Measurements from ENCODE around the gene RIT1.

Gene RIT1

DNA sequence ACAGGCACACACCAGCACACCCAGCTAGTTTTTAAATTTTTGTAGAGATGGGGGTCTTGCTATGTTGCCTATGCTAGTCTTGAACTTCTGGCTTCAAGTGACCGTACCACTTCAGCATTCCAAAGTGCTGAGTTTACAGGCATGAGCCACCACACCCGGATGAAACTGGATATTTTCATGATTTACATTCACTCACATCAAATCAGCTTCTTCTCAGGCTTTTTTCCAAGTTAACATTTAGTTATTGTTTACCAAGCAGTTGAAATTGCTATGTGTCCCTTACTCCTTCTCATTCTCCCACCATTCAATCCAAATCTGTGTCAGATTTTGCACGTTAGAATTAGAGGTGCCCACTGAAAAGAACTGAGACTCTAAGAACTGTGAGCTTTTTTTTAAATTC, 18.4 kb downstream of the RIT1 start:
- DNase-seq (ENCODE audit: low spot score), result no peak

GRCh38 chr1:155890251-155890650, 20.9 kb downstream of the RIT1 start:
- DNase-seq (ENCODE audit: low spot score), result no peak

- no peak for DNase-seq (ENCODE audit: low spot score)
Observed at GRCh38 chr1:155889566-155889965, 21.6 kb downstream of the RIT1 start.

DNA sequence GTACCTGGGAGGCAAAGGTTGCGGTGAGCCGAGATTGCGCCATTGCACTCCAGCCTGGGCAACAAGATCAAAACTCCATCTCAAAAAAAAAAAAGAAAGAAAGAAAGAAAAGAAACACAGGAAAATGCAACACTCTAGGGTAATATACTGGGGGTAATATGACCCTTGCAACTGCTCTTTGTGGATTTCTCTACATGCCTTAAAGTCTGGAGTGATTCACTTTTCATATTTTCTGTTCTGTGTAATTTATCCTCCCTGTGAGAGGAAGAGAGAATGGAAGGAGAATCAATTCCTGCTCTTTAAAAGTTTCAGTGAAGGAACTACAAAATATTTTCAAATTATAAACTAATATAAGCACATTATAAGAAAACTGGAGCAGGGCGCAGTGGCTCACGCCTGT, 22.7 kb downstream of the RIT1 start:
- no peak for DNase-seq (ENCODE audit: low spot score)

- no peak for DNase-seq (ENCODE audit: low spot score)
Observed at GRCh38 chr1:155884982-155885381, 26.2 kb downstream of the RIT1 start.

GRCh38 chr1:155884031-155884960, 26.9 kb downstream of the RIT1 start:
- DNase-seq (ENCODE audit: low spot score), result no peak

DNA sequence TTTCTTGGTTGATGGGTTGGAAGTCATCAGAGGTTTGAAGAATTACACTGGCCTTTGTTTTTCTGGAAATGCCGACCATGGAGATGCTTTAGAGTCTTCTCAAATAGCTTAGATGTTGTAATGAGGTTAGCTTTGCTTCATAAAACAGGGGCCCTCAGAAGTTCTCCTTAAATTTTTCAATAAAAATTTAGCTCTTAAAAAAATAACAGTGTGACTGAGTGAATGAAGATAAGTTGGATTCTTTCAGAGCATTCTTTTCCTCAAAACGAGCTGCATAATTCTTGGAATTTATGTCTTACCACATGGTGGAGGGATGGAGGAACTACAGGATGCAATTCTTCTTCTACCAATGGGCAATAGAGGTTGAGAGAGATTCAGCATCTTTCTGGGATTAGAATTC, 28.4 kb downstream of the RIT1 start:
- no peak for DNase-seq (ENCODE audit: low spot score)

DNA sequence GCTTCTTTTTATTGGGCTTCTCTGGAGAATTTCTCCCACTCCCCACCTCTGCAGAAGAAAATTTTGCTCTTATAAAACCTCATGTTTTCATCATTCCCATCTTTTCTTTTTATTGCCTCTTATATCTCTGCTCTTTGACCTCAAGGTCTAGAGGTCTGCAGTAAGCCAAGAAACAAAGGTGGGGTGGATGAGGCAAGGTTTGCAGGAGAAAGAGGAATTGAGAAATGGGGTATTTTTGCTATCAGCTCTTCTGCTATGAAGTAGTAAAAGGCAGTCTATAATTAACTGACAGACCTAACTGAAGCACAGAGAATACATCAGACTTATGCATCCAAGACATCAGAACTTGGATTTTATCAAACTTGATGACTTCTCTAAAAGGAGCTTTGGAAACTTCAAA, 28.9 kb downstream of the RIT1 start:
- DNase-seq (ENCODE audit: low spot score), result no peak

GRCh38 chr1:155880950-155881349, 30.2 kb downstream of the RIT1 start:
- DNase-seq (ENCODE audit: low spot score), result no peak

DNA sequence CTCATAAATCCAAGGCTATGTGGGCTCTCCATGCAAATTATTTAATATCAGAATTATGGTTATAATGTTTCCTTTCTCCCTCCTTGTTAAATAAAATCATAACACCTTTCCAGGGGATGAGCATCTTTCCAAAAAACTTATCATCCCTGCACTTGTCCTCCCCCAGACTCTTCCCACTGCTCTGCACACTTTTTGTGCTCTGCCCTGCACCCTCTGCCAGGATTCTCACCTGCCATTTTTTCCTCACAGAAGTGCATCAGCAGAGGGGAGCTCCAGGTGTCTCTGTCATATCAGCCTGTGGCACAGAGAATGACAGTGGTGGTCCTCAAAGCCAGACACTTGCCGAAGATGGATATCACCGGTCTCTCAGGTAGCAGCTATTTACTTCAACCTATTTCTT, 30.9 kb downstream of the RIT1 start:
- no peak for DNase-seq (ENCODE audit: low spot score)

DNA sequence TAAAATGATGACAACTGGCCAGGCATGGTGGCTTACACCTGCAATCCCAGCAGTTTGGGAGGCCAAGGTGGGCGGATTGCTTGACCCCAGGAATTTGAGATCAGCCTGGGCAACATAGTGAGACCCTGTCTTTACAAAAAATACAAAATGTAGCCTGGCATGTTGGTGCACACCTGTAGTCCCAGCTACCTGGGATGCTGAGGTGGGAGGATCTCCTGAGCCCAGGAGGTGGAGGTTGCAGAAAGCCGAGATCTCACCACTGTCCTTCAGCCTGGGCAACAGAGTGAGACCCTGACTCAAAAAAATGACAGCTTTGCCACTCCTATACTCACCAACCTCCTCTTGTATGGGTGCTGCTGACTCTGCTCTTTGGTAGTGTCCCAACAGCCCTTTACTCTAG, 33.2 kb downstream of the RIT1 start:
- DNase-seq (ENCODE audit: low spot score), result no peak

DNA sequence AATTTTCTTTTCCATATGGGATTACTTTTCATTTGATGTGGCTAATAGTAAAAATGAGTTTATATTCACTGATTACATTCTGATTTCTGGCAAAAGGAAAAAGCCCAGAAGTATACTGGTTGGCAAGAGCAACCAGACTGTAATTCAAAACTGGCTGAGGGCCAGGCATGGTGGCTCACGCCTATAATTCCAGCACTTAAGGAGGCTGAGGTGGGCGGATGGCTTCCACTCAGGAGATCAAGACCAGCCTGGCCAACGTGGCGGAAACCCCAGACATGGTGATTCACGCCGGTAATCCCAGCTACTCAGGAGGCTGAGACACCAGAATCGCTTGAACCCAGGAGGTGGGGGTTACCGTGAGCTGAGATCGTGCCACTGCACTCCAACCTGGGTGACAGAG, 37.3 kb downstream of the RIT1 start:
- DNase-seq (ENCODE audit: low spot score), result no peak

DNA sequence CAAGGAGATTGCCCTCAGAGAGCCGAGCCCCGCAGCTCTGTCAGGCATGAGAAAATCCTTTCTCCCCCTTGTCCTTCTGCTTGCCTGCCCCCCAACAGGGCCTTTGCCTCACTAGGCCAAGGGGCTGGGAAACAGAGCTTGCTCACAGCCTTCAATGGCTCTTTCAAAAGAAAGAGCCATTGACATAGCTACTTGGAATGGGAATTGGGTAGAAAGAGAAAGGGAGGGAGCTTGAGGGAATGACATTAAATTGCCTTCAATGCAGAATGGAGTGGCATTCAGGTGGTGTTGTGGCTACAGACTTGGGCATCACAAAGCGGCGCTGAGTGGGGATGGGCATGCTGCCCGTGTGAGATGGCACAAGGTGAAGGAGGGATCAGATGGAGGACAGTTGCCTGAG, 38.6 kb downstream of the RIT1 start:
- DNase-seq (ENCODE audit: low spot score), result no peak

DNA sequence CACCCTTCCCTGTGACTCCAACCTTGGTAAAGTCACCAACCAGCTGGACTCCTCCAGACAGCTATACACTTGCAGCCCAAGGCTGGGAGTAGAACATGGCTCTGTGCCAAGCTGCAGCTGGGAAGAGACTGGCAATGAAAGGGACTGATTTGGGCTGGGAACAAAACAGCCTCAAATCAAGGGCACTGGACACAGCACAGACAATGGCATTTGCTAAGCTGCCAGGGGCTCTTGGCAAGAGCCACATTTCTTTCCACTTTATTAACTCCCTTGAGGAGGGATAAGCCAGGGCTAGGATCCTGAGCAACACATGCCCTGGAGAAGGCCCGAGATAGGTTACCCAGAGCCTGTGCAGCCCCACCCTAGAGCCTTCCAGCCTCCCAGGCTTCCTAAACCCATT, 39.8 kb downstream of the RIT1 start:
- DNase-seq (ENCODE audit: low spot score), result no peak

DNA sequence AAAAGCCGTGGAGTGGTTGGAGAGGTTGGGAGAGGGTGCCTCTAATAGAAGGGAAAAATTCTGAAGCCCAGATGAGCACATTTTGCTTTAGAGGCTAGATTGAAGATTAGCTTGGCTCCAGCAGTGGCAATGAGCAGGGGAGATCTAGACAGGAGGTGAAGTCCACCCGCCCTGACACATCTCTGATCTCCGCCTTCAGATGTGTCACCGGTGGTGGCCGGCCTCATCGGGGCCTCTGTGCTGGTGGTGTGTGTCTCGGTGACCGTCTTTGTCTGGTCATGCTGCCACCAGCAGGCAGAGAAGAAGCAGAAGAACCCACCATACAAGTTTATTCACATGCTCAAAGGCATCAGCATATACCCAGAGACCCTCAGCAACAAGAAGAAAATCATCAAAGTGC, 43.4 kb downstream of the RIT1 start:
- DNase-seq (ENCODE audit: low spot score), result no peak

DNA sequence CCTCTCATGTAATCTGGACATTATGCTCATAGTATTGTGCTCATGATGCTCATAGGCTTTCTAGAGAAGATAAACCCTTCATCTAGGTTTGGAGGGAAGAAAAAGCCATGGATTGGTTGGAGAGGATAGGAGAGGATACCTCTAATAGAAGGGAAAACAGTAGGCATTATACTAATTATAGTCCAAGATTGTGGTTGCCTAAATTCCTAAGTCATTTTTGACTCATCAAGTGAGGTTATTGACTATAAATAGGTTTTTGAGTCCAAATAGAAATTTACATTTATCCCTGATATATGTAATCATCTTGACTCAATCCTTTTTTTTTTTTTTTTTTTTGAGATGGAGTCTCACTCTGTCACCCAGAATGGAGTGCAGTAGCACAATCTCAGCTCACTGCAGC, 46.8 kb downstream of the RIT1 start:
- DNase-seq (ENCODE audit: low spot score), result no peak

GRCh38 chr1:155861896-155862295, 49.3 kb downstream of the RIT1 start:
- DNase-seq (ENCODE audit: low spot score), result no peak

DNA sequence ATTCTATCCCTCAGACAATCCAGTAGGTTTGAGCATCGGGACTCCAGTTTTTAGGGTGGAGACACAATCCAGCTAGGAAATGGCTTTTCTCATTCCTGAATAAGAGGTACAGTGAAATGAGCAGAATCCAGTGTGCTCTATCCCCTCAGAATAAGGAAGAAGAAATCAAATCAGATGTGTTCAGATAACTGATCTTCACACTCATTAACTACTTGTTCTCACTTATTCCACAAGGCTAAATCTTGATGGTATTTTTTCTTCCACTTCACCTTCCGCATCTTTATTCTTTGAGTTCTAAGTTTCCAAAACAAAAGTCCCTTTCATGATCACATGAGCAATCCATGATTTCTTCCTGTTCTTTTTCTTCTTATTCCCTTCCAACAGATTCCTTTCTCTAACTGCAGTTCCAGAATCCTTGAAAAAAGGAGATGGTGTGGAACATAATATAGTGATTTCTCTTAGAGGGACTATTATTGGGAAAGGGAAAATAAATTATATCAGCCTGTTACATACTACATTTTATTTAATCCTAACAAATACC, 50.1 kb downstream of the RIT1 start:
- DNase-seq (ENCODE audit: low spot score), result no peak

DNA sequence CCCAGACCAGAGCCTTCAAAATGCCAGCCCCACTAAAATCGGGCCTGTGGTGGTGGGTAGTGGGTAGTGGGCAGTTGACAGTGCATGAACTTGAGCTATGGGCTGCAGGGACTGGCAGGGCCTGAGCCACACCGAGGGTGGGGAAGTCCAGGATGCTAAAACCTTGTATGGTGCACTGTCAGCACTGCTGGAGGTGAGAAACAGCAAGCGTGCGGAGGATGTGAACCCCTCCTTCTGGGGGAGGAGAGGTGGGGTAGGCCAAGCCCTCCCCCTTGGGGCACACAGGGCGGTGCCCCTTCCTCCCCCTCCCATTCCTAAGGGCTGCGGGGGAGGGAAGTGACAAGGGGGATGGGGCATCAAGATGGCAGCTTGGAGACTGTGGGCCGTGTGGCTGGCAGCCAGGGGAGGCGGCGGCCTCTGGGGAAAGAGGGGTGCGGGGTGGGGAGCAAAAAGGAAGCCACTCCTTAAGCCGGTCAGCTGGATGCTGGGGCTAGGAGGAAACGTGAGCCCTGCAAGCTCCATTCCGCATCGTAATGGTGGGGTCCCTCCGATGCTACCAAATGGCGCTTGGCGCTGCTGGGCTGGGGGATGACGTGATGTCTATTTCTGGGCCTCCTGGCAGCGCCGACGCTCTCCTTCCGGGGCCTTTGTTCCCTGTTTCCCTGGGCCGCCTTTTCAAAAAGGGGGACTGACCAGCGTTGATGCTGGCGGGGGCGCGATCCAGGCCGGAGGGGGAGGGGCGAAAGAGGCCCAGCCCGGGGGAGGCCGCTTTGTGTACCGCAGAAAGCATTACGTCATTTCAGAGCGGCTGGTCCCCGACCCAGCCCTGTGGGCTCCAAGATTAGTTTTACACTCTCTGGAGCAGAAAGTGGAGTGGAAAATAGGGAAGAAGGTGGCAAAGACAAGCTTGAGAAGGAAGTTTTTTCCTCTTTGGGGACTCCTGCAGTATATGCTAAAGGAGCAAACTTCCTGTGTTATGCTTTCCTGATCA, 51.0 kb downstream of the RIT1 start:
- peak; percentile 66 for DNase-seq (ENCODE audit: low spot score)

DNA sequence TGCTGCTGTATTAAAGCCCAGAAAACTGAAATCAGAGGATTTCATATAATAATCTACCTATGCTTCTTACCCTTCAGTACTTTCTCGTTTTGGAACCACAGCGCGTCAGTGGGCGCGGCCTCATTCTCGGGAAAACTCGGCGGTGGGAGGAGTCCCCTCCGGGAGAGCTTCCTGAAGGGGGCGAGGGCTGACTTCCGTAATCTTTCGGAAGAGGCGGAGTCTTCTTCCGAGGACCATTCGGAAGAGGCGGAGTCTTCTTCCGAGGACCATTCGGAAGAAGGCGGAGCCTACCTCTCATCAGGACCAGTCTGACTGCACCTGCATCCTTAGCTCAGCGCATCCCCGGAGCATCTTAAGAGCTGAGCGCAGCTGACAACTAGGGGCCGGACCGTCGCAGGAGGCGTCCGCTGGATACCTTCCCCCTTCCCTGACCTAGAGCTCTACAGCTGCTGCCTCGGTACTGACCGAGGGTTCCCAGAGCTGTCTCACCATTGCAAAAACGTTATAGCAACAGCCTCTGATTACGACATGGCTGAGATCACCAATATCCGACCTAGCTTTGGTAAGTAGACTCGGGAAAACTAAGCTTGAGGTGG, 51.8 kb downstream of the RIT1 start, which contains the start of gene SYT11:
SYT11 (plus strand) TSS at position 334 of the 596 bp plus-strand sequence; CDS start at position 529, 195 bp downstream.
- peak; percentile 82 for DNase-seq (ENCODE audit: low spot score)

DNA sequence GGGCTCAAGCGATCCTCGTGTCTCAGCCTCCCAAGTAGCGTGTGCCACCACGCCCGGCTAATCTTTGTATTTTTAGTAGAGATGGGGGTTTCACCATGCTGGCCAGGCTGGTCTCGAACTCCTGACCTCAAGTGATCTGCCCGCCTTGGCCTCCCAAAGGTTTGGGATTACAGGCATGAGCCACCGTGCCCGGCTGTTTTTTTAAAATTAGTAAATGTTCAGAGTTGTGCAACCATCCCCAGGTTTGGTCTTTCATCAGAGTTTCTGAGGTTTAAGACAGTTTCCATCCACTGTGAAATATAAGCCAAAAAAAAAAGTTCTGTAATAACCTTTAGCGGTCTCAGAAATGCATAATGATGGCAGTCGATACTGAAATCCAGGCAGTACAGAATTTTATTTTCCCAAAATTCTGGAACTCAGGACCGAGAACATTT, 52.3 kb downstream of the RIT1 start:
- peak; percentile 28 for DNase-seq (ENCODE audit: low spot score)
